Neural cell (in vitro differentiated cells): ENCODE results near the gene TMEM132C. TPM values are rescaled to one million over a fixed set of nuclear protein-coding genes. Genes with fewer than 3 reads are reported as not detected.

ENCODE experiments used
- H2AFZ ChIP-seq: fragments of 200-600, 300-800 bp; sonication (generic), shearing (Covaris generic); 2 replicates; pipeline ENCODE4 v1.6.0; 2014; ENCODE audit warnings: low read depth, mild to moderate bottlenecking, antibody characterized with exemption, low read length, moderate library complexity
- H3F3A ChIP-seq: fragments of 200-600 bp; shearing (Covaris generic); 2 replicates; pipeline ENCODE4 v1.6.1; 2016; ENCODE audit warnings: mild to moderate bottlenecking, moderate library complexity, mixed read lengths, antibody characterized with exemption, low read length; ENCODE audit not compliant: insufficient read depth, poor library complexity, severe bottlenecking
- H3K27ac ChIP-seq: fragments of 200-600, 300-800 bp; sonication (generic), shearing (Covaris generic); 2 replicates; pipeline ENCODE4 v1.5.1; 2014; ENCODE audit warnings: mild to moderate bottlenecking, low read length, moderate library complexity
- H3K27me3 ChIP-seq: fragments of 300-800, 200-600 bp; sonication (generic), shearing (Covaris generic); 2 replicates; pipeline ENCODE4 v1.6.0; 2014; ENCODE audit warnings: mild to moderate bottlenecking, low read depth, low read length, moderate library complexity; ENCODE audit not compliant: insufficient read depth
- H3K36me3 ChIP-seq: fragments of 300-800, 200-600 bp; sonication (generic), shearing (Covaris generic); 2 replicates; pipeline ENCODE4 v1.5.1; 2014; ENCODE audit warnings: mild to moderate bottlenecking, antibody characterized with exemption, low read length, moderate library complexity; ENCODE audit not compliant: insufficient read depth
- H3K4me2 ChIP-seq: fragments of 300-800, 200-600 bp; sonication (generic), shearing (Covaris generic); 2 replicates; pipeline ENCODE4 v1.6.0; 2014; ENCODE audit warnings: mild to moderate bottlenecking, low read length
- H3K4me3 ChIP-seq: fragments of 300-800, 200-600 bp; sonication (generic), shearing (Covaris generic); 2 replicates; pipeline ENCODE4 v1.5.1; 2014; ENCODE audit warnings: mild to moderate bottlenecking, low read length, moderate library complexity
- H3K79me2 ChIP-seq: fragments of 200-600 bp; shearing (Covaris generic); replicated peaks from 2 replicates; pipeline ENCODE4 v1.6.0; 2014; ENCODE audit warnings: mild to moderate bottlenecking, low read length, moderate library complexity; ENCODE audit not compliant: insufficient read depth
- H3K9ac ChIP-seq: fragments of 300-800, 200-600 bp; sonication (generic), shearing (Covaris generic); 2 replicates; pipeline ENCODE4 v1.6.1; 2016; ENCODE audit warnings: mild to moderate bottlenecking, low read length, mixed read lengths
- H3K9me2 ChIP-seq: fragments of 200-600 bp; shearing (Covaris generic); 2 replicates; pipeline ENCODE4 v1.6.1; 2016; ENCODE audit warnings: mild to moderate bottlenecking, low read length, mixed read lengths; ENCODE audit not compliant: insufficient read depth
- H3K9me3 ChIP-seq: fragments of 200-600, 300-800 bp; sonication (generic), shearing (Covaris generic); 2 replicates; pipeline ENCODE4 v1.6.1; 2016; ENCODE audit warnings: mild to moderate bottlenecking, mixed run types, low read length, moderate library complexity, mixed read lengths
- H4K20me1 ChIP-seq: fragments of 200-600 bp; shearing (Covaris generic); 2 replicates; pipeline ENCODE4 v1.6.1; 2016; ENCODE audit warnings: mild to moderate bottlenecking, mixed run types; ENCODE audit not compliant: insufficient read depth
- EP300 ChIP-seq: fragments of 450-650 bp; conservative IDR thresholded peaks from 2 replicates; pipeline ENCODE4 v1.6.1; 2014; ENCODE audit warnings: antibody characterized with exemption, mild to moderate bottlenecking, moderate library complexity; ENCODE audit not compliant: poor library complexity, severe bottlenecking
- EZH2 ChIP-seq: fragments of 200-600, 300-800 bp; shearing (Covaris generic), sonication (generic); IDR thresholded peaks from 2 replicates; pipeline ENCODE4 v1.6.1; 2014; ENCODE audit warnings: antibody characterized with exemption, low read length, borderline replicate concordance, mild to moderate bottlenecking; ENCODE audit not compliant: insufficient read depth, poor library complexity, severe bottlenecking
- POLR2AphosphoS5 ChIP-seq: IDR thresholded peaks from 2 replicates; pipeline ENCODE4 v1.6.1; 2012
- RAD21 ChIP-seq: fragments of 450-650 bp; conservative IDR thresholded peaks from 2 replicates; pipeline ENCODE4 v1.6.1; 2014; ENCODE audit warnings: antibody characterized with exemption, mild to moderate bottlenecking, moderate library complexity
- TAF1 ChIP-seq: IDR thresholded peaks from 2 replicates; pipeline ENCODE4 v1.6.1; 2012; ENCODE audit warnings: low read depth
- polyA plus RNA-seq: library from polyadenylated mRNA; depleted of rRNA; stranded (reverse); fragments of >200 nt; gene quantifications from 2 replicates; pipeline ENCODE4 v1.2.3, GENCODE V29; 2014
- TF ChIP-seq, protein P1 (sequence below): fragments of 450-650 bp; IDR thresholded peaks from 2 replicates; pipeline ENCODE4 v1.5.1; 2014; ENCODE audit warnings: antibody characterized with exemption, mild to moderate bottlenecking, moderate library complexity; ENCODE audit not compliant: poor library complexity, severe bottlenecking

Gene TMEM132C
- polyA plus RNA-seq, 1 donor from 2014 or later = 0.06 TPM

DNA sequence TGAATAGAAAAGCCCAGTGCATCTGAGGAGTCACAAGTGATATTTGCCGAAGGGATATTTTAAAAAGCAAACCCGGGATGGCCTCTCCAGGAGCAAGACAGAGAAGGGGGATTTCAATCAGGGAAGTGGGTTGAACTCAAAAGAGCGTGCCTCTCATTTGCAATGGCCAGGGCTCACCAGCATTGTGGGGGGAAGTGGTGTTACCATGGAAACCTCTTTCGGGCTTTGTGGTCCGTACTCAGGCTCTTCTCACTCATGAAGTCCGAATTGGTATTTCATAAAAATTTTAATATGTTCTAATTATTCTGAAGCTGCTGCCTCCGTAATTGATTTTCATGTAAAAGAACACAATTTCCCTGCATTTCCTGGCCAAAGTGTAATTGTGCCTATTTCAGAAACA is 476.9 kb downstream of the TMEM132C start:
- H2AFZ ChIP-seq = no peak overlapping the region
- no peaks in the 10 kb centered on the region for H3F3A ChIP-seq
- no peak overlapping the region for H3K4me2 ChIP-seq
- no peak for TF ChIP-seq EZH2
- no peak for TF ChIP-seq TAF1
- TF ChIP-seq POLR2AphosphoS5 = no peak
- TF ChIP-seq RAD21 = no peak
- TF ChIP-seq EP300 = no peak
- H4K20me1 ChIP-seq = no peaks in the 10 kb centered on the region
- no peaks in the 10 kb centered on the region for H3K79me2 ChIP-seq
- no peak overlapping the region for H3K4me3 ChIP-seq
- H3K9ac ChIP-seq = no peak overlapping the region
- H3K27me3 ChIP-seq = no peaks in the 10 kb centered on the region
- H3K36me3 ChIP-seq = no peaks in the 10 kb centered on the region
- H3K9me3 ChIP-seq = no peaks in the 10 kb centered on the region
- no peaks in the 10 kb centered on the region for H3K9me2 ChIP-seq
- no peak overlapping the region for H3K27ac ChIP-seq

DNA sequence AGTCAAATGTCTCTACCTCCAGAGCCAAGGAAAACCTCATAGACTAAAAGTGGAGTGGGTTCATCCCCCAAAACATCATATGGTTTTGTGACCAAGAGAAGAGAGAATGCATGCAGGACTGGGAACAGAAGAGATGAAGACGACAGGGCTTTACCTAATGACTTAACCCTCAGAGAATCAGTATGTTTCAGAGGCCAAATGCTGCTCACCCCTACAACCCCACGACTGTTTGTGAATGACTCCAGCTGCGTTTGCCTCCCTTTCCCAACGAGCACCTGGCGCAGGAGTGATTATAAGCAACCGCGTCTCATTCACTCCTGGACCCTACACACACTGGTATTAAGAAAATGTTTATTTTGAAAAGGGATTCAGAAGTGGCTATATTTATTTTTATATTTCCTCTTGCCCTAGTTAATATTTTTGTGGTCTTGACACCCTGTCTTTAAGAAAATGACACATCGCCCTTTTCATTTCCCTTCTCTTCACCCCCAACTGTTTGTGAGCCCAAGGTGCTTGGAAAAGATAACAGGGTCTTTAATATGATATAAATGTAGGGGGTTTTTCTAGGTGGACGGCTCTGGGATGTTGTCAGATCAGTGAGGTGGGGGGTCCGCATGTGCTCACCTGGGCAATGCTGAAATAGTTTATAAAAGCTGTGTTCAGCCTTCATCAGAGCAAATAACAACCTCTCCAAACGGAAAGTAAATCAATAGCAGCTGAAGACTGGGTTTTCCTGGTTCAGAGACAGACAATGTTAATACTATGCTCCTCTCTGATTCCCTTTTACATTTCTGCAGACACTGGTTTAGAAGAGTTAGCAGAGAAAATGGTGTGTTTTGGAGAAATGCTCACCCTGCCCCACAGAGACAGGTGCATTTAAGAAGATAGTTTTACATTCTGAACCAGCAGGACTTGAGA is 479.1 kb downstream of the TMEM132C start:
- Histone ChIP-seq H3K9me3 (no peaks in the 10 kb centered on the region), H4K20me1 (no peaks in the 10 kb centered on the region), H3K9me2 (no peaks in the 10 kb centered on the region), H3F3A (no peaks in the 10 kb centered on the region), H2AFZ (no peak overlapping the region), H3K27me3 (no peaks in the 10 kb centered on the region), H3K4me3 (no peak overlapping the region), H3K36me3 (no peaks in the 10 kb centered on the region), H3K9ac (no peak overlapping the region), H3K79me2 (no peaks in the 10 kb centered on the region), H3K27ac (no peak overlapping the region), H3K4me2 (no peak overlapping the region)
- no peak for TF ChIP-seq RAD21

DNA sequence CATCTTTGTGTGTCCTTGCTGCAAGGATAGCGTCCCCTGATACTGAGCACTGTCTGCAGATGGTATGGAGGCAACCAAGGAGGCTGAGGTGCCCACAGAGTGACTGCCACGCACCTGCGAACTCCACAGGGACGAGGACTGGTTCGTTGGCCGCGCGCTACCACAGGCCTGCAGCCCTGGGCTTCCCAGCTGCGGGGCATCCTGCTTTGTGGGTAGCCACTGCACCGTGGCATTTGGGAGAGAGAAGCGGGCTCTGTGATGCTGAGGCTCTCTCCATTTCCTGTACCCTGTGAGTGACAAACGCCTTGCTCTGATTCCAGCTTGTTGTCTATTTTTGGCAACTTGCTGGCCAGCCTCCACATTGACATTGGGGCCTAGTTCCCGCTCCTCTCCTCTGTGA is 480.5 kb downstream of the TMEM132C start:
- H3K4me2 ChIP-seq = no peak overlapping the region
- no peaks in the 10 kb centered on the region for H3K79me2 ChIP-seq
- no peaks in the 10 kb centered on the region for H3K9me3 ChIP-seq
- H3K27ac ChIP-seq = no peak overlapping the region
- H3F3A ChIP-seq = no peaks in the 10 kb centered on the region
- no peak overlapping the region for H3K4me3 ChIP-seq
- H2AFZ ChIP-seq = no peak overlapping the region
- no peaks in the 10 kb centered on the region for H3K27me3 ChIP-seq
- TF ChIP-seq EP300 = no peak
- no peaks in the 10 kb centered on the region for H4K20me1 ChIP-seq
- no peaks in the 10 kb centered on the region for H3K36me3 ChIP-seq
- H3K9me2 ChIP-seq = no peaks in the 10 kb centered on the region
- no peak overlapping the region for H3K9ac ChIP-seq

DNA sequence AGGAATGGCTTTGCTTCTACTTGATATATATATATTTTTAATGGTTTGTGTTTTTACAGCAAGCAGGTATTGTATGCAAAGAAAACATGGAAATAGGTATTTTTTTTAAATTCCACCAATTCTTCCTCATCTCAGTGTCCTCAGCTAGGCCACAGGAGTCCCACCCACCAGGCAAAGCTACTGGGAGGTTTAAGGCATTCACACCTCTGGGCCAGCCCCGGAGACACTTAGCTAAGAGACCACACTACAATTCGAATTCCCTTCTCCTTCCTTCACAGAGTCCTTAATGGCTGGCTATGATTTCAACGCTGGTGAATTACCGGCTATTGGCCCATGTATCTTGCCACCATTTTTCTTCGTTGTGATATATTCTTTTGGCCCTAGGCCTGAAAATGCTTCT is 485.4 kb downstream of the TMEM132C start:
- Histone ChIP-seq H3K27me3 (no peaks in the 10 kb centered on the region), H3K36me3 (no peaks in the 10 kb centered on the region)
- TF ChIP-seq, protein P1, sequence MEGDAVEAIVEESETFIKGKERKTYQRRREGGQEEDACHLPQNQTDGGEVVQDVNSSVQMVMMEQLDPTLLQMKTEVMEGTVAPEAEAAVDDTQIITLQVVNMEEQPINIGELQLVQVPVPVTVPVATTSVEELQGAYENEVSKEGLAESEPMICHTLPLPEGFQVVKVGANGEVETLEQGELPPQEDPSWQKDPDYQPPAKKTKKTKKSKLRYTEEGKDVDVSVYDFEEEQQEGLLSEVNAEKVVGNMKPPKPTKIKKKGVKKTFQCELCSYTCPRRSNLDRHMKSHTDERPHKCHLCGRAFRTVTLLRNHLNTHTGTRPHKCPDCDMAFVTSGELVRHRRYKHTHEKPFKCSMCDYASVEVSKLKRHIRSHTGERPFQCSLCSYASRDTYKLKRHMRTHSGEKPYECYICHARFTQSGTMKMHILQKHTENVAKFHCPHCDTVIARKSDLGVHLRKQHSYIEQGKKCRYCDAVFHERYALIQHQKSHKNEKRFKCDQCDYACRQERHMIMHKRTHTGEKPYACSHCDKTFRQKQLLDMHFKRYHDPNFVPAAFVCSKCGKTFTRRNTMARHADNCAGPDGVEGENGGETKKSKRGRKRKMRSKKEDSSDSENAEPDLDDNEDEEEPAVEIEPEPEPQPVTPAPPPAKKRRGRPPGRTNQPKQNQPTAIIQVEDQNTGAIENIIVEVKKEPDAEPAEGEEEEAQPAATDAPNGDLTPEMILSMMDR = no peak

More for the DNA sequence above, 485.4 kb downstream of the TMEM132C start:
- Histone ChIP-seq H3K9ac (no peak overlapping the region), H3K79me2 (no peaks in the 10 kb centered on the region), H3K4me2 (no peak overlapping the region), H3K27ac (no peak overlapping the region), H2AFZ (no peak overlapping the region), H4K20me1 (no peaks in the 10 kb centered on the region), H3K9me3 (no peaks in the 10 kb centered on the region), H3F3A (no peaks in the 10 kb centered on the region), H3K4me3 (no peak overlapping the region), H3K9me2 (no peaks in the 10 kb centered on the region)
